HG02943 (cell line): Measurements from ENCODE around the gene RIOK3.
"Not testable (repeated sequence)": the region's sequence is repeated elsewhere in the genome, so short reads cannot be mapped to it uniquely, and the experiment has no call there.

Experiments
- ATAC-seq: cut with Tn5 transposase; IDR thresholded peaks from one replicate; pipeline ENCODE4 v1.9.1; 2021; ENCODE audit warnings: mild to moderate bottlenecking, low read depth, moderate library complexity; ENCODE audit not compliant: unreplicated experiment

RIOK3 gene

DNA sequence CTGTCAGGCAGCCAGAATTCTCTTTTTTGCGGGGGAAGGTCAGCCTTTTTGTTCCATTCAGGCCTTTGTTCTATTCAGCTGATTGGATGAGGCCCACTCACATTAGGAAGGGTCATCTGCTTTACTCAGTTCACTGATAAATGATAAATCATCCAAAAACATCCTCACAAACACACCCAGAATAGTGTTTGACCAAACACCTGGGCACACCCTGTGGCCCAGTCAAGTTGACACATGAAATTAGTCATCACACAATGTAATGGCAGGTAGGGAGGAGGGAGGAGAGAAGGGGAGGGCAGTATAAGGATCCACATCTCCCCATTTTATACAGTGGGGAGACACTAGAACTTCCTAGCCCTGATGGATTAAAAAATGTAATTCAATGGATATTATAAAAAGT is 41.9 kb downstream of the RIOK3 start:
- no peak for ATAC-seq

DNA sequence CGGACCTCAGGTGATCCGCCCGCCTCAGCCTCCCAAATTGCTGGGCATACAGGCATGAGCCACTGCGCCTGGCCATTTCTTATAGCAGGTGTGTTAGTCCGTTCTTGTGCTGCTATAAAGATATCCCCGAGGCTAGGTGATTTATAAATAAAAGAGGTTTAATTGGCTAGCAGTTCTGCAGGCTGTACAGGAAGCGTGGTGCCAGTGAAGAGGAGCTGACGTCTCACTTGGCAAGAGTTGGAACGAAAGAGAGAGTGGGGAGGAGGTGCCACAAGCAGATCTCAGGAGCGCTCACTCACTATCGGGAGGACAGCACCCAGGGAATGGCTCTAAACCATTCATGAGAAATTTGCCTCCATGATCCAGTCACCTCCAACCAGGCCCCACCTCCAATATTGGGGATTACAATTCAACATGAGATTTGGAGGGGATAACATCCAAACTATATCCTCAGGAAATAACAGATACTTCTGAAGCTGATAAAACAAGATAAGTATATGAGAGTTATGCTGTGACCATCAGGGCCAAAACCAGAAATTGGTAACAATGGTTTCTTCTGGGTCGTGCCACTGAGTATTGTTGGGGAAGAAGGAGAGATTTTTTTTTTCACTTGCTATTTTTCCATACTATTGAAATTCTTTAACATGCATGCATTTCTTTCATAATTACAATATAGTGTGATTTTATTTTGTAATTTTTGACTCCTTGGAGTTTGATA is 42.8 kb downstream of the RIOK3 start:
- ATAC-seq, result no peak

DNA sequence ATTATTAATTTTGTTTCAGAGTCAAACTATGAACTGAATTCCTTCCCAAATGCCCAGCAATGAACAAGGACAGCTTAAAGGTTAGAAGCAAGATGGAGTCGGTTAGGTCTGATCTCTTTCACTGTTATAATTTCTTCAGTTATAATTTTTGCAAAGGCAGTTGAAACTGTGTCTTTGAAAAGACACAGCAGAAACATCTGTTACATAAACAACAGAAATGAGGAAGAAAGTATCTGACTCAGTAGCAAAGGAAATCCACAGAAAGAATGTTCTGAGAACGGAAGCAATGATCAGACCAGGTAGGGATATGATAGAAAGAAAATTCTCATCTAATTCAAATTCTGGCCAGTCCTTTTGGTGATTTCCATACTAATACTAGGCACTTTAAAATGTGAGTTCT is 45.0 kb downstream of the RIOK3 start:
- ATAC-seq, result no peak

DNA sequence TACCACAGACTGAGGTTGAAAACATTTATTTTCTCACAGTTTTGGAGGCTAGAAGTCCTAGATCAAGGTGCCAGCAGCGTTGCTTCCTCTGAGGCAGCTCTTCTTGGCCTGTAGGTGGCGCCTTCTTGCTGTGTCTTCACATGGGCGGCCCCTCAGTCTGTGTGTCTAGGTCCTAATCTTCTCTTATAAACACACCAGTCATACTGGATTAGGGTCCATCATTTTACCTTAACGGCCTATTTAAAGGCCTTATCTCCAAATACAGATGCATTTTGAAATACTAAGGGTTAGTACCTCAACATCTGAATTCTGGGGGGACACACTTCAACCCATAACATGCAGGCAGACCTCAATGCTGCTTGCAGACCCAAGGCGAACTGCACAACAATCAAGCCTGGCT is 45.8 kb downstream of the RIOK3 start:
- ATAC-seq, result no peak

DNA sequence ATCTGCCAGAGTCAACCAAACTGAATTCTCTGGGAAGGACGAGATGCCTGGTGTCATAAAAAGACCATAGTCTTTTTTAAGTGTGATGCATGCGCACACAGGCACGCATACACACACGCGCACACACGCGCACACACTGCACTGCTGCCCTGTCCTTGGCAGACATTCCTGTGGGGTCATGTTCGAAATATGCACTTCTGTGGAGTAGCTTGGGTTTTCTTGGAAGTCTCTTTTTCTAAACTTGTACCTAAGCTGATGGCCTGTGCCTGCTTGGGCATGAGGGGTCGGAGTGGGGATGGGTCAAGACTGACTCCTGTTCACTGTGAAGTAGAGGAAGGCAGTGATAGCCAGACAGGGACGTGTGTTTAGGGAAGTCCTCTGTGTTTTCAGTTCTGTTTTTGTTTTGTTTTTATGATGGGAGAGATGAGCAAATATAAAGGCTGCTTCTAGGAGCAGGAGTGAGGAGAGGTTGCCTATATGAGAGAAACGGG is 46.2 kb downstream of the RIOK3 start:
- no peak for ATAC-seq

DNA sequence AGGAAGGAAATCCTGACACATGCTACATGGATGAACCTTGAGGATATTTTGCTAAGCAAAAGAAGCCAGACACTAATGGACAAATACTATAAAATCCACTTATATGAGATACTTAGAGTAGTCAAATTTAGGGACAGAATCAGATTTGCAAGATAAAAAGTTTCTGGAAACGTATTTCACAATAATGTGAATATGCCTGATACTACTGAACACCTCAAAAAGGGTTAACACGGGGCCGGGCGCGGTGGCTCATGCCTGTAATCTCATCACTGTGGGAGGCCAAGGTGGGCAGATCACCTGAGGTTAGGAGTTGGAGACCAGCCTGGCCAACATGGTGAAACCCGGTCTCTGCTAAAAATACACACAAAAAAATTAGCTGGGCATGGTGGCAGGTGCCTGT is 48.5 kb downstream of the RIOK3 start:
- ATAC-seq, result no peak

DNA sequence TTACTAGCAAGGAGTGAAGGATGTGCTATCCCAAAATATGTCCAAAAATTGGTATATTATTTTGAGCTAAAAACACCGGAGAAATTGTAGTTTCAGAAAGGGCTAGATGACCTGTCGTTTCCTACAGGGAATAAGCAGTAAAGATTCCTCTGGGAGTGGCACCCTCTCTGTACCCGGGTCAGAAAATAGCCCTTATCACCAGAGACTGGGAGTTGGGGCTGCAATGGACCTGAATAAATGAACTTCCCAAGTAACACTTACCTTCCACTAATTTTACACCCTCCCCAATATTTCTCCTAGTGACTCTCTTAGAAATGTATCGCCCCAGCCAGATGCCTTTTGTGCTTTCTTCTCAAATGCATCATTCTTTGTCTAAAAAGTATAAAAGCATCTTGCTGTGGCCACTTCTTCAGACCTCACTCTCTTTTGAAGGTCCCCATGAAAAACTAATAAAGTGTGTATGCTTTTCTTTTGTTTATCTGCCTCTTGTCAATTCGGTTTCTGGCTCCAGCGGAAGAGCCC is 49.5 kb downstream of the RIOK3 start:
- ATAC-seq, result no peak

DNA sequence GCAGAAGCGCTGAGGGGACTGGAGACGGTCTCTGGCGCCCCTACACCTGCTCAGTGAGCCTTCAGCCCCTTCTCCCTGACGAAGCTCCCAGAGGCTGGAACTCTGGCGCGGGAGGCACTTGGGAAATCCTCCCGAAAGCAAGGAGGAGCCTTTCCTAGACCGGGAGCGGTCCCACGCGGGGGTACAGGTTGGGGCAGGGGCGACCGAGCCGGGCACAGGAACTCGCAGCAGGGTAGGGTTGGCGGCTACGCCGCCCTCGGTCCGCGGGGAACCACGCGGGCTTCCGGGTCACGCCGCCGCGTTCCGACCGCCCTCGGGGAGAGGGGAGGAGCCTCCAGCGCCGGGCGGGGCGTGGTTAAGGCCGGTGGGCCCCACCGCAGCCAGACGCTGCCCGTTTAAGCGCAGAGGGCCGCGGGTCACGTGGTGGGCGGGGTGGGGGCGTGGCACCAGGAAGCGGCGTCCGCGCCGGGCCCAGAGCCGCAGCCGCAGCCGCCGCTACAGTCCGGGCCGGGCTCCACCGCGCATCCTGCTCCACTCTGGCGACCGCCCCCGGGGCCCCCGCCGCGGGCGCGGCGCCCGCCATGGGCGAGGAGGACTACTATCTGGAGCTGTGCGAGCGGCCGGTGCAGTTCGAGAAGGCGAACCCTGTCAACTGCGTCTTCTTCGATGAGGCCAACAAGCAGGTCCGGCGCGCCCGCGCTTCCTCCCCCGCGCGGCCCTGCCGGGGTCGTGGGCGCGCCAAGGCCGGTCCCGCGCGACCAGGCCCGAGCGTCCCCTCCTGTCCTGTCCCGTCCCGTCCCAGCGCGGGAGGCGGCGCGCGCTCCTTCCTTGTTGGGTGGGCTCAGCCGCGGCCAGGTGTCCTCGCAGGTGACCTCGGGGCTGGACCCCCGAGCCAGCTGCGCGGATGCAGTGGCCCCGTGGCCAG is 50.2 kb downstream of the RIOK3 start, which contains the start of gene RMC1:
TSS of gene RMC1 (plus strand) at position 474 of the 925 bp plus-strand sequence. CDS start at position 582, 108 bp downstream.
- ATAC-seq, result peak; percentile 68

DNA sequence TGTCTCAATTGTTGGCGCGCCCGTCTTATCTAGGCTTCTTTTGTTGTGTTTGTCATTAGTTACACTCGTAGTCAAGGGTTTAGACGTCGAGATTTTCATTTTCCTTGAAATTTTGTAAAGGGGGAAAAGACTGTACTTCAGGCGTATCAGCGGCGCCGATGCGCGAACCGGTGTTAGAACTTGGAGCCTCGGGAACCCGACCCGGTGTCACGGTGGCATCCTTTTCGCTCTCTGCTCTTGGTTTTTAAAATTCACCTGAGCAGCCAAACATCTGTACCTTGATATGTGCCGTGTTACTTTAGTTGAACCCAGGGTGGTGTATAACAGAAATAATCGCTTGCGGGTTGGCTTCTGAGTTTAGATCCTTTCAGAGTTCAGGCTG is 50.9 kb downstream of the RIOK3 start:
- ATAC-seq, result no peak

DNA sequence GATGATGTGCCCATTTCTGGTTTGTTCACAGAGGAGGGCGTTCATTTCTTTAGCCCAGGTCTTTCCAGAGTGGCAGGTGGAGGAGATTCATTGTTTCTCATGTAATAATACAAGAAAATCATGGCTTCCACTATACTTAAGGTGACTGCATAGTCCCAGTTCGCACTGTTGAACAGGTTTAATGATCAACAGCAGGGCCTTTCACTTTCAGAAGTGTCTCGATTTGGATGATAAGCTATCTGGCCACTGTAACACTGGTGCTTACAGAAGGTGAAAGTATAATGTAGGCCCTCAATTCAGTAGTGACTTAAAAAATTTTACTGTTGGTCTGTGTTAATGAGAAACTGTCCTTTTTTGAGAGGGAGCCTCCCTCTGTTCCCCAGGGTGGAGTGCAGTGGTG is 51.6 kb downstream of the RIOK3 start:
- peak; percentile 47 for ATAC-seq

DNA sequence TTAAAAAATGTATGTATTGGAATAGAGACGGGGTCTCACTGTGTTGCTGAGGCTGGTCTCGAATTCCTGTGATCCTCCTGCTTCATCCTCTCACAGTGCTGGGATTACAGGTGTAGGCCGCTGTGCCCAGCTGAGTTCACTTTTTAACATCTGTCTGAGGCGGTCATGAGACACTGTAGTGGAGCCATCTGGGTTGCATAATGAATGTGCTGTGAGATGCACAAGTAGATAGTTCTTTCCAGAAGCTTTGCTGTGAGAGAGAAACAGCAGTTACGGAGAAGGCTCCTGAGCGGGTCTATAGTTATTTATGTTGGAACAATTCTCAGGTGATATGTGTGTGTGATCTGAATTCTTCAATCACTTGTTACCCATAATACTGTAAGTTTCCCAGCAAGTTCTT is 53.3 kb downstream of the RIOK3 start:
- no peak for ATAC-seq

DNA sequence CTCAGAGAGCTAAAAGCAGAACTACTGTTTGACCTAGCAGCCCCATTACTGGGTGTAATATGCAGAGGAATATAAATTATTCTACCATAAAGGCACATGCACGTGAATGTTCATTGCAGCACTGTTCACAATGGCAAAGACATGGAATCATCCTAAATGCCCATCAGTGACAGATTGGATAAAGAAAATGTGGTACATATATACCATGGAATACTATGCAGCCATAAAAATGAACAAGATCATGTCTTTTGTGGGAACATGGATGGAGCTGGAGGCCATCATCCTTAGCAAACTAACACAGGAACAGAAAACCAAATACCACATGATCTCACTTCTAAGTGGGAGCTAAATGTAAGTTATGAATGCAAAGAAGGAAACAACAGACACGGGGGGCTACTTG is 57.8 kb downstream of the RIOK3 start:
- ATAC-seq, result not testable (repeated sequence)

DNA sequence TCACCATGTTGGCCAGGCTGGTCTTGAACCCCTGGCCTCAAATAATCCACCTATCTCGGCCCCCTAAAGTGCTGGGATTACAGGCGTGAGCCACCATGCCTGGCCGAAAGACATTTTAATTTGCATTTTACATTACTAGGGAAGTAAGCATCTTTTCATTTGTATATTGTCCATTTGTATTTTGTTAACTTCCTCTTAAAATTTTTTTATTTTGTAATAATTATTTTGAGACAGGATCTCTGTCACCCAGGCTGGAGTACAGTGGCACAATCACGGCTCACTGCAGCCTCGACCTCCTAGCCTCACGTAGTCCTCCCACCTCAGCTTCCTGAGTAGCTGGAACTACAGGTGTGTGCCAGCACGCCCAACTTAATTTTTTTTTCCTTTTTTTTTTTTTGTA is 59.1 kb downstream of the RIOK3 start:
- ATAC-seq, result not testable (repeated sequence)

DNA sequence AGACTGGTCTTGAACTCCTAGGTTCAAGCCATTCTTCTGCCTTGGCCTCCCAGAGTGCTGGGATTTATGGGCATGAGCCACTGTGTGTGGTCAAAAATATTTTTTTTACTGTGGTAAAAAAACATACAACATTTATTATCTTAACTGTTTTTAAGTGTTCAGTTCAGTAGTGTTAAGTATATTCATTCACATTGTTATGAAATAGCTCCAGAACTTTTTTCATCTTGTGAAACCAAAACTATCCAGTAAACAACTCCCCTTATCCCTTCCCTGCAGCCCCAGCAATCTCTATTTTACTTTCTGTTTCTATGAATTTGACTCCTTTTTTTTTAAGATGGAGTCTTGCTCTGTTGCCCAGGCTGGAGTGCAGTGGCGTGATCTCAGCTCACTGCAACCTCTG is 59.6 kb downstream of the RIOK3 start:
- ATAC-seq, result no peak

DNA sequence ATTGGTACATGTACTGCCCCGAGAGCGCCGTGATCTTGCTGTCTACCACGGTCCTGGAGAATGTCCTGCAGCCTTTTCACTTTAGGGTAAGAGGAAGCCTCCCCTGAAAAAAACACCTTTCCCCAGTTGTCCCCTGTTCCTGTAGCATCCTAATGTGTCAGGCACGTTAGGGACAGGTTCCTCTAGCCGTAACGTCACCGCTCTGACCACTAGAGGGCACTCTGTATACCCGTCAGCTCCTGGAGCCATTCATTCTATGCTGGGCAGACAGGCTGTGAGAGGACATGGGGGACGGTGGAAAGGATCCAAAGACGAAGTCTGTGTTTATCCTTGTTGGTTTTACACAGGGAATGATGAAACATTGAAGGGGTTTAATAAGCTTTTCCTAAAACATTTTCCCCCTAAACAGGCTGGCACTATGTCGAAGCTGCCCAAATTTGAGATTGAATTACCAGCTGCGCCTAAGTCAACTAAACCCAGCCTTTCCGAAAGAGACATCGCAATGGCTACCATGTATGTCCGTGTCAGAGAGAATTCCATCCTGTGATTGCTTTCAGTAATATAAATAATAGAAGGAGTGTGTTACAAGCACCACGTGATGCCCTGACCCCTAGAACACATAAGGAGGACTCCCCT is 62.9 kb downstream of the RIOK3 start:
- ATAC-seq, result peak; percentile 81

DNA sequence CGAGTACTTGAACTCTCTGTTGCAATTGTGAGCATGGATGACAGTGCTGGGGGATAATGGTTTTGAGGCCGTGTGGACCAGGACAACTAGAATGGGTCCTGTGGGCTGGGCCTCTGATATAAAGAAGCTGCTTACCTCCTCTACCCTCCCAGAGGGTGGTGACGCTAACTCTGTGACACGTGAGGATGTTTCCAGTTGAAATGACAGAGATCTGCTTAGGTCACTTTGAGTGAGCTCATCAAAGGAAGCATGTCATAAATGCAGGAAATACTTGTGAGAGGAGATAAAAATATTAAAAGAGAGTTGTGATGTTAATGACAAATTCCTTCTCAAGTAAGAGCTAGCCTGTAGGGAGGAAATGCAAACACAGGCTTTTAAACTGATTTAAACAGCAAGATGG is 66.6 kb downstream of the RIOK3 start:
- ATAC-seq, result no peak

DNA sequence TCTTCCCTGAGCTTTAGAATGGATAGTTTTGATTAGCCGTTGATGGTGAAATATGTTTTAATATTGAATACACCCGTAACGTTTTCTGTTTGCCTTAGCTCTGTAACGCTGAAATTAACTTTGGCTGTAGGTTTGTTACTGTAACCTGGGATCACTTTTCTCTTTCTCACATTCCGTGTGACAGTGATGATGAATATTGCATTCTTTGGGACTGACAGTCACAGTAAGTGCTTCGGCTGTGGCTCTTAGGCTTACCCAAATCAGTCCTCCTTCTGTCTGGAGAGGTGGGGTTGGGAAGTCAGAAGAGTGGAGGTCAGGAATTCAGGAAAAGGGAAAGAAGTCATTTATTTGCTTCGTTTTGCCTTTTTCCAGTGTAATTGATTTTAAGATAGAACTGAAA is 68.2 kb downstream of the RIOK3 start:
- no peak for ATAC-seq

DNA sequence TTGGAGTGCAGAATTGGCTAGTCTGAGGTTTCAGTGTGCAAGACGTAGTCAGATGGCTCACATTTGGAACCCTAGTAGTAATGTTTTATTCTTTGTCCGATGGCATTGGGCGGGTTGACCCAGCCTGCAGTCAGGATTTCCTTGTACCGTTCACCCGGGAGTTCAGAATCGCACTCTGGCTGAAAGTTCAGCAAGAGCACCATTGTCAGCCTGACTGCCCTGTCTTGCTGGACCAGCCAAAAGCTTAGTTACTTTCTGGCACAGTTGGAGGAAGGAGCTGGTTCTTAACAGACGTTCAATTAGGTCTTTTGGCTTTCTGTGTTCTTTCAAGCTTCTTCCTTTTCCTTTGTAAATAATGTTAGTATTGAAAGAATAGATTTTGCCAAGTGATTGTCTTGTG is 68.8 kb downstream of the RIOK3 start:
- ATAC-seq, result no peak

DNA sequence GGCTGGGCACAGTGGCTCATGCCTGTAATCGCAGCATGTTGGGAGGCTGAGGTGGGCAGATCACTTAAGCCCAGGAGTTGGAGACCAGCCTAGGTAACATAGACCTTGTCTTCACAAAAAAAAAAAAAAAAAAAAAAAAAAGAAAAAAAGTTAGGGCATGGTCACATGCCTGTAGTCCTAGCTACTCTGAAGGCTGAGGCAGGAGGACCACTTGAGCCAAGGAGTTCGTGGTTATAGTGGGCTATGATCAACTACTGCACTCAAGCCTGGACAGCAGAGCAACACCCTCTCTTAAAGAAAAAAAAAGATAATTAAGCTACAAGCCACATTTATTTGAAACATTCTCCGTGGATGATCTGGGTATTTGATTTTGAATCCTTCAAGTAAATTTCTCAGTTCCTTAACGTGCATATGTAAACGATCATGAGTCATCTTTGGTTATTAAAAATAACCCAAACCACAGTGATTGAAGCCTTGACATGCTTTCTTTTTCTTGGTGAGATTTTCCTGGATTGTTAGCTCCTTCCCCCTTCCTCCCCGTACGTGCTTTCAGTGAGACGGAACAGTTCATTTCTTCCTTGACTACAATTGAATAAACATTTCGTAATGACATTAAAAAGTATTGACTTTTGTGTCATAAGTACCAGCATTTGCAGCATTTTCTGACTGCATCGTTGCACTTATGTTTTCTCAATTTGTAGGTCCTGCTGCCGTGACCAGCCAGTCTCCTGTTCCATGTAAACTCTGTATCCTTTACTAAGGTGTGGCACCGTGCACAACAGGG is 70.5 kb downstream of the RIOK3 start:
- no peak for ATAC-seq

DNA sequence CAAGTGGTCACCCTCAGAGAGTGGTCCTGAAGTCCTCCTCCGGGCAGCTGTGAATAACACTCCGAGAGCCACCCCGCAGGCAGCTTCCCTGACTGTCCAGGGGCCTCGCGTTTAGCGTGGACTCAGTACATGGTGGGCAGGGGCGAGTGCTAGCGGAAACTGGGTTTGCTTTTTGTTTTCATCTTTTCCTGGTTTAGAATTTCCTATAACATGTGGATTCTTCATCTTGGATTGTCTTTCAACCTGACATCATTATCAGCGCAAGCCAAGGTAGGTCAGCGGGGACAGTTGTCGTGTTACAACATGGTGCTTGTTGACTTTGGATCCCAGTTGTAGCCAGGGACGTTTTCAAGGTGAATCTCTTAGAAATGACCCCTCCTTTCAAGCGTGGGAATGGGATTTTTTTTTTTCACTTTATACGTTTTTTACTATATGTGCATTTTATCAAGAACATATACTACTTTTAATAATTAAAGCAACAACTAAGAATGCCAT is 71.2 kb downstream of the RIOK3 start:
- no peak for ATAC-seq
